LNCAP (cell line): ENCODE results near the gene DAAM2.
A peak's percentile ranks its signal among the peaks of the same experiment; 100 is the strongest.

Experiments
- CTCF ChIP-seq: fragments of 450-650 bp; IDR thresholded peaks from 2 replicates; pipeline ENCODE4 v1.5.1; 2017; ENCODE audit warnings: mild to moderate bottlenecking

The DAAM2 gene

GRCh38 chr6:39891353-39891752, 99.2 kb downstream of the DAAM2 start:
- TF ChIP-seq CTCF: no peak

- TF ChIP-seq CTCF: no peak
Measured at GRCh38 chr6:39891976-39892375, 99.8 kb downstream of the DAAM2 start.

GRCh38 chr6:39892490-39893129, 100.4 kb downstream of the DAAM2 start:
- TF ChIP-seq CTCF: peak; percentile 66

GRCh38 chr6:39893286-39893685, 101.1 kb downstream of the DAAM2 start:
- TF ChIP-seq CTCF: no peak

- no peak for TF ChIP-seq CTCF
Measured at GRCh38 chr6:39896701-39897100, 104.5 kb downstream of the DAAM2 start.

- TF ChIP-seq CTCF: no peak
Measured at GRCh38 chr6:39897698-39898097, 105.5 kb downstream of the DAAM2 start.

GRCh38 chr6:39898625-39899024, 106.4 kb downstream of the DAAM2 start:
- no peak for TF ChIP-seq CTCF
